Iris pigment epithelial cell (primary cell): ENCODE results near the gene DENND11.

Source experiments
- DNase-seq: peaks from one replicate; pipeline ENCODE4 v3.0.0-alpha.2; 2011; ENCODE audit warnings: low read depth

Gene DENND11

DNA sequence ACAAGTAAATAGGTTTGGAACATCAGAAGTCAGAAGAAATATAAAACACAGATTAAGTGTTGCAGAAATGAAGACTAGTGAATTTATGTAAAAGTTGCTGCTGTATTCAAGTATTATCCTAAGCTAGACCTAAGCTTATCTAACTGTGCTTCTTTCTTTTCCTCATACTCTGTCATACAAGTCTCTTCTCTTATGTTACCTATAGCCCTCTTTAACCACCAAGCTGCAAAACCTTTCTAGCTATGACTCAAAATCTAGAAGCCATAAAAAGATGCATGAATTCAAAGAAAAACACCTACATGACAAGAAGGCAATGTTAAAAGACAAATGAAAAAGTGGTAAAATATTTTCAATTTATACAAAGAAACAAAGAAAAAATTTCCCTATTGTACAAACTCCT, 23.0 kb downstream of the DENND11 start:
- no peak for DNase-seq

- peak; percentile 60 for DNase-seq
Measured at GRCh38 chr7:141676618-141677017, 25.3 kb downstream of the DENND11 start.

DNA sequence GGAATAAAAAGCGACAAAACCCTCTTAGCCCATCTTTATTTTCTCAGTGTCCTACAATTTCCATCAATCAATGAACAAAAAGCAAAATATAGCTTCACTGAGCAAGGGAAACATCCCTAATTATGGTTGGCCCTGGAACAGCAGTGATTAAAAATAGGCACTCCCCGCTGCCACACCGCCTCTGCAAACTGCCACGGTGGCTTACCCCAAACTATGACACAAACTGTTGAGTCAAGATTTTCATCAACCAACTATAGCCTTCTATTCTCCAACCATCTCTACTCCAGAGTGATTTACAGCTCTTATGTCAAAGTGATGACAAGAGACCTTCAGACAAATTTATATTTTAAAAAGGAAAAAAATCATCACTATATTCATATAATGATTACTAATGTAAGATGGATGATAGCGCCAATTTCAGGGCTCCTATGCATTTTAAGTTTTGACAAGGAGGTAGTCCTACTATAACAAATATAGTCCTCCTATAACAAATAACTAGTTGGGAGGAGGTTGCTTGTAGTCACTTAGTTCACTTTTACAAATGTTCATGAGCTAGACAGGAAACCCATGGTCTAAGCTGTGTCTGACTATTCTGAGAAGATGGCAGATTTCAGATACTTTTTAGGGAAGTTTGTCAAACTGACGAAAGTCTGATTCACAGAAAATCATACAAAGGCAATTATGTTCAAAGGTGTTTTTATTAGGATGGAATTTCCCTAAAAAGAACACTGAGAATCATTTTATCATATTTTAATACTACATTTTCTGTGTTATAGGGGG, 26.3 kb downstream of the DENND11 start:
- DNase-seq, result no peak

DNA sequence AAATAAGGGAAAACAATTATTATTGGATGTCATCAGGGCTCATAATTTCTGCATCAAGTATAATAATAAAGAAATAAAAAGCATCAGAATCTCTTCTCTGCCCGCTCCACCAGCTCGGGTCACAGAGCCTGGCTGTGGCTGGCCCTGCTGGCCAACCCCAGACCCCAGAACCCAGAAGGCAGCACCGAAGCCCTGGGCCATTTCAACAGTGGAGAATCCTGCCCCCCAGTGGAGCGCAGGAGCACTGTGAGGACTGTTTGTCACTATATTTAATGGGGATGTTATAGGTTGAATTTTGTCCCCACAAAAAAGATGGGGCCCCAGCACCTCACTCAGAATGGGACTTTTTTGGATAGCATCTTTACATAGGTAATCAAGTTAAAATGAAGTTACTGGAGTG, 27.3 kb downstream of the DENND11 start:
- DNase-seq, result no peak

- peak; percentile 22 for DNase-seq
Measured at GRCh38 chr7:141674171-141674671, 27.7 kb downstream of the DENND11 start.

DNA sequence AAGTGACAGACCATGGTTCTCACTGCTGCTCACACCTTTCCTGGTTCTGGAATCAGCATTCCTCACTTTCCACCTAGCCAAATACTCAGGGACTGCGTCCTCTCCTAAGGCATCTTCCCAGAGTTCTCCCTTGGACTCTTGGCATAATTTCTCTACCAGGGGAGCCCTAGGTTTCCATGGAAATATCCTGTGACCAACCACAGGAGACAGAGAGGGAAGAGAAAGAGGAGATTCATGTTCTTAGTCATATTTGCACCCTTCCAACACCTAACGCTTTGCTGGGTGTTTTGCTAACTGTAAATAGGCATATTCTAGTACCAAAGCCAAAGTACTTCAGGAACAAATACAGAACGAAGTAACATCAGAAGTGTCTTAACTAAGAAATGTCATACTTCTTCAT, 28.6 kb downstream of the DENND11 start:
- DNase-seq, result no peak

DNA sequence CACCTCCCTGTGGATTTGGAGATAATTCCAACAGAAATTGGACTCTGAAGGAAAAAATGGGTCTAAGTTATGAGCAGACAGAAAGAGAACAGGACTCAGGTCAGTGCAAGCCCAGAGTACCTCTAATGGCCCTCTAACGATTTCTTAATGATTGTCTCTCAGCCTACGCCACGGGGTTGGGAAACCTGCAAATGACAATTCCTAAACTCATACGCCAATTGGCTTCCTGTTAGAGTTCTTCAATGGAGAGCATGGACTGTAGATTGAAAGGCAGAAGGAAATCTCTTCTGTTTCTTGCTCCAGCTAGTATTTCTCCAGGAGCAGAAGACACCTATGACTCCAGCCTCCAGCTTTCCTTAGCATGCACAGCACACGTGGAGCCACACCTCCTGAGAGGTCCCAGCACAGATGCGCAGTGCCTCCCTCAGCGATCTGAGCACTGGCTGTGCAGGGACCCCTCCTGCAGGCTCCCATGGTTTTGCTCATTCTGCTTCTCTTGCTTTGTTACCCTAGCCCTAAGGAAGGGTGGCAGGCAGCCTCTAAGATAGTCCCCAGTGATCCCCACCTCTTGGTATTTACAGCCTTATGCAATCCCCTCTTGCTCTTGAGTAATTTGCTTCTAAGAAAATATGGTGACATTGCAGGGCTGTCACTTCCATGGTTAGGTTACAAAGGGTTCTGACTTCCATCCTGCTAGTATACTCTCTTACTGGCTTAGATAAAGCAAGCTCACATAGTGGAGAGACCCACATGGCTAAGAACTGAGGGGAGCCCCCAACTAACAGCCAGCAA, 30.1 kb downstream of the DENND11 start:
- DNase-seq, result no peak

DNA sequence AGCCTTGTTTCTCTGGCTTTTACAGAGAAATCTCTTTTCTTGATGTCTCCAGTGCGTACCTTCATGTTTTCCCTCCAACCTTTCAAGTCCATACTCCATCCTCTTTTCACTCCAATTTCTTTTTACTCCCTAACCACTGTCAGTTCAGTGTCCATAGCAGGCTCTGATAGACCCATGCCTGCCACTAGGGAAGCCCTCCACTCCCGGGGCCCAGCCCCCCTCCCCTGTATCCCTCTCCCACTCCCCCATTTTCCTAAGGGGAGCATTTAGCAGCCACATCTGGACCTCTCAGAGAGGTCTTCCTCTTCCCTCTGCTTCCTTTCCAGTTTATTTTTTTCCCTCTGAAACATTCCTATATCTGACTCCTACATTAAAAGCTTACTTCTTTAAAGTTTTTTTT, 33.1 kb downstream of the DENND11 start:
- DNase-seq, result no peak

DNA sequence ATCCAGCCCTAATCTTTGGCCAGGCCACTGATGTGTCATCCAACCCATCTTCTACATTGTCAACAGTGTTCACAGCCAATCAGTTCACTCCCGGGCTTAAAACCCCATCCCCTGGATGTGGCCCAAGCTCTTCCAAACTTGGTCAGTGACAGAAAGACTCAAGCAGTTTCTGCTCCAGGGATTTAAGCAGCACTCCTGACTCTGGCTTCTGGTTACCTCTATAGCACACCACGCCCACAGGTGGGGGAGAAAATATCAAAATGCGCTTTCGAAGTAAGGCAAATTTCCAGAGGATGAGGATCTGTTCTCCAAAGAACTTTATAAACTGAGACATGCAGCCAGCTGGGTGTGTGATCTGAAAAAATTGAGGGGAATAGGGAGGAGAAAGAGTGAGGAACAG, 35.9 kb downstream of the DENND11 start:
- DNase-seq, result no peak

GRCh38 chr7:141665208-141666035, 36.5 kb downstream of the DENND11 start:
- DNase-seq, result no peak

DNA sequence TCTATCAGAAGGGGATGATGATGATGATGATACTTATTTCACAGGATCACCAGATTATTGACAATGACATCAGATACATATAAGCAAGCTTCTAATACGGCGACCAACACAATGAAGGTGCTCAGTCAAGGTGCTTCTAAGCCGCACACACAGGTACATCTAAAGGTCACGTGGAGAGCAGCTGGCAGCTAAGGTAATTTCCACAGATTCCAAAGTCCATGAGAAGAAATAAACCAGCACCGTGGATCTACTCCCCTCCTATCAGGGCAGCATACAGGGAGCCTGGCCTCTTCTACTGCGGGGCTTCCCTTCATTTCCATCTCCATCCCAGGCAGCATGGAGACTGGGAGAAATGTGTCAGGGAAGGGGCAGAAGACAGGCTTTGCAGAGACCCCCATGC, 37.5 kb downstream of the DENND11 start:
- DNase-seq, result no peak

DNA sequence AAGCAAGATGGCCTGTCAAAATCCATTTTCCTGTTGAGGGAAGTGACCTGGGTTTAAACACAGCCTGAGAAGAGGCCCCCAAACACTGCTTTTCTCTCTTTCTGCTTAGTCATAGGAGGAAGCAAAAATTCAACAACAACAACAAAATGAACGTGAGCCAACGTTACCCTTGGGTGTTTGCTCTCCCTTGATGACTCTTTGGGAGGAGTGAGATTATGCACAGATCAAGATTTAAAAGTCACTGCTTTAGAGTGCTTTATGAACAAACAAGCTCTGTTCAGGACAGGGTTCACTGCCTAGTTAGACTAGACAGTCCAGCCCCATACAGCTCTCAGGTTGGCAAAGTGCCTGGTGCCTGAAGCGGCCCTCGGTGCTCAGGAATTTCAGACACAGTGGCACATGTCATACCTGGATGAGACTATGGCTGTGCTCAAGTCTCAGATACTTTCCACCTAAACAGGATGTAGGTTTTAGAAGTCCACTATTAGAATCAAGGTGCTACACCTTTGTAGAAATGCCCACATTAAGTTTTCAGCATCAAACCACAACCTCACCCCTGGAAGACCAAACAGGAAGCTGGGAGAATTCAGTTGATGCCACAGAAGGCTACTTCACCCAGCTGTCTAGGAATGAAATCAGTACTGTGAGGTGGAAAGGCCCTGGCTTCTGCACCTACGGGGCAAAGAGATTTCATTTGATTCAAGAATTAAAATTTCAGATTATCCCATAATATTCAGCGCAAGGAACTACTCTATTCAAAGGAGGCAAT, 38.7 kb downstream of the DENND11 start:
- DNase-seq, result peak; percentile 32

- no peak for DNase-seq
Measured at GRCh38 chr7:141660259-141660658, 41.7 kb downstream of the DENND11 start.

- no peak for DNase-seq
Measured at GRCh38 chr7:141659501-141659900, 42.5 kb downstream of the DENND11 start.

- DNase-seq, result peak; percentile 75
Measured at GRCh38 chr7:141654551-141654950, 47.4 kb downstream of the DENND11 start.

GRCh38 chr7:141652691-141653090, 49.3 kb downstream of the DENND11 start:
- no peak for DNase-seq
